SJCRH30 (cell line): ENCODE results near the gene SLC6A18. TPM values are rescaled to one million over a fixed set of nuclear protein-coding genes. Genes with fewer than 3 reads are reported as not detected.
A peak's percentile ranks its signal among the peaks of the same experiment; 100 is the strongest.

Experiments
- DNase-seq, 2 experiments: peaks; one replicate each; pipeline ENCODE4 v3.0.0-alpha.2; 2015 to 2020
- H3K27ac ChIP-seq: fragments of 250-450 bp; sonication (Bioruptor Pico); 2 replicates; pipeline ENCODE4 v1.5.1; 2020; ENCODE audit warnings: mild to moderate bottlenecking, moderate library complexity
- H3K27me3 ChIP-seq: fragments of 250-450 bp; sonication (Bioruptor Pico); 2 replicates; pipeline ENCODE4 v1.5.1; 2020; ENCODE audit warnings: mild to moderate bottlenecking, moderate library complexity
- H3K36me3 ChIP-seq: fragments of 250-450 bp; sonication (Bioruptor Pico); 2 replicates; pipeline ENCODE4 v1.5.1; 2020; ENCODE audit warnings: mild to moderate bottlenecking, moderate library complexity
- H3K4me1 ChIP-seq: fragments of 250-450 bp; sonication (Bioruptor Pico); 2 replicates; pipeline ENCODE4 v1.5.1; 2020; ENCODE audit warnings: mild to moderate bottlenecking, moderate library complexity
- H3K4me3 ChIP-seq: fragments of 250-450 bp; sonication (Bioruptor Pico); 2 replicates; pipeline ENCODE4 v1.5.1; 2020; ENCODE audit warnings: mild to moderate bottlenecking, moderate library complexity
- H3K9me3 ChIP-seq: fragments of 250-450 bp; sonication (Bioruptor Pico); replicated peaks from 2 replicates; pipeline ENCODE4 v1.5.1; 2020; ENCODE audit warnings: mild to moderate bottlenecking, moderate library complexity
- total RNA-seq: library from RNA; depleted of rRNA; stranded (reverse); fragments of >200 nt; shearing (Covaris generic); gene quantifications from 2 replicates; pipeline ENCODE4 v1.2.3, GENCODE V29; 2014

Gene SLC6A18
- total RNA-seq, 1 experiment from 2014 or later = not detected

GRCh38 chr5:1241509-1242080, 16.4 kb downstream of the SLC6A18 start:
- Histone ChIP-seq H3K27me3 (no peaks in the 10 kb centered on the region), H3K4me1 (no peaks in the 10 kb centered on the region), H3K4me3 (no peak overlapping the region), H3K27ac (no peak overlapping the region), H3K9me3 (no peaks in the 10 kb centered on the region), H3K36me3 (no peaks in the 10 kb centered on the region)
- no peak for DNase-seq

- no peaks in the 10 kb centered on the region for H3K9me3 ChIP-seq
- no peak for DNase-seq
- H3K4me3 ChIP-seq = no peak overlapping the region
- no peaks in the 10 kb centered on the region for H3K36me3 ChIP-seq
- no peaks in the 10 kb centered on the region for H3K4me1 ChIP-seq
- no peaks in the 10 kb centered on the region for H3K27me3 ChIP-seq
- H3K27ac ChIP-seq = no peak overlapping the region
Measured at GRCh38 chr5:1242733-1243486, 17.7 kb downstream of the SLC6A18 start.

GRCh38 chr5:1243487-1244130, 18.4 kb downstream of the SLC6A18 start:
- no peaks in the 10 kb centered on the region for H3K9me3 ChIP-seq
- no peak overlapping the region for H3K4me3 ChIP-seq
- H3K27ac ChIP-seq = no peak overlapping the region
- no peak for DNase-seq
- no peaks in the 10 kb centered on the region for H3K36me3 ChIP-seq
- H3K27me3 ChIP-seq = no peaks in the 10 kb centered on the region
- no peaks in the 10 kb centered on the region for H3K4me1 ChIP-seq

- Histone ChIP-seq H3K4me3 (no peak overlapping the region), H3K4me1 (no peaks in the 10 kb centered on the region), H3K9me3 (no peaks in the 10 kb centered on the region), H3K27me3 (no peaks in the 10 kb centered on the region), H3K27ac (no peak overlapping the region), H3K36me3 (no peaks in the 10 kb centered on the region)
- no peak for DNase-seq
Measured at GRCh38 chr5:1244255-1244654, 19.1 kb downstream of the SLC6A18 start.

GRCh38 chr5:1244976-1245375, 19.8 kb downstream of the SLC6A18 start:
- H3K9me3 ChIP-seq = no peaks in the 10 kb centered on the region
- no peak overlapping the region for H3K4me3 ChIP-seq
- H3K4me1 ChIP-seq = no peaks in the 10 kb centered on the region
- H3K27me3 ChIP-seq = no peaks in the 10 kb centered on the region
- no peak overlapping the region for H3K27ac ChIP-seq
- DNase-seq = no peak
- no peaks in the 10 kb centered on the region for H3K36me3 ChIP-seq

- Histone ChIP-seq H3K27me3 (no peaks in the 10 kb centered on the region), H3K9me3 (no peaks in the 10 kb centered on the region), H3K36me3 (no peaks in the 10 kb centered on the region)
Measured at GRCh38 chr5:1245905-1246576, 20.9 kb downstream of the SLC6A18 start.

GRCh38 chr5:1246711-1247431, 21.7 kb downstream of the SLC6A18 start:
- no peak overlapping the region for H3K27ac ChIP-seq
- no peaks in the 10 kb centered on the region for H3K9me3 ChIP-seq
- 0 out of 2 replicates have a peak, but pooled peaks cover 3% of the 10 kb centered on the region for H3K4me1 ChIP-seq
- no peak overlapping the region for H3K4me3 ChIP-seq
- peak; percentile 62 to 71 for DNase-seq
- H3K27me3 ChIP-seq = no peaks in the 10 kb centered on the region
- no peaks in the 10 kb centered on the region for H3K36me3 ChIP-seq

More at GRCh38 chr5:1245905-1246576, 20.9 kb downstream of the SLC6A18 start:
- no peak for DNase-seq
- Histone ChIP-seq H3K4me3 (no peak overlapping the region), H3K27ac (no peak overlapping the region), H3K4me1 (0 out of 2 replicates have a peak, but pooled peaks cover 3% of the 10 kb centered on the region)

GRCh38 chr5:1247811-1248210, 22.6 kb downstream of the SLC6A18 start:
- DNase-seq = peak; percentile 22 to 63
- no peaks in the 10 kb centered on the region for H3K36me3 ChIP-seq
- H3K27ac ChIP-seq = no peak overlapping the region
- H3K4me3 ChIP-seq = no peak overlapping the region
- no peaks in the 10 kb centered on the region for H3K27me3 ChIP-seq
- H3K4me1 ChIP-seq = 0 out of 2 replicates have a peak, but pooled peaks cover 3% of the 10 kb centered on the region
- H3K9me3 ChIP-seq = no peaks in the 10 kb centered on the region

GRCh38 chr5:1249366-1250280, 24.4 kb downstream of the SLC6A18 start:
- Histone ChIP-seq H3K27ac (no peak overlapping the region; the same call in 1 of the 2 replicates), H3K9me3 (no peaks in the 10 kb centered on the region), H3K4me1 (0 out of 2 replicates have a peak, but pooled peaks cover 3% of the 10 kb centered on the region), H3K27me3 (no peaks in the 10 kb centered on the region), H3K4me3 (no peak overlapping the region), H3K36me3 (no peaks in the 10 kb centered on the region)
- DNase-seq = peak; percentile 22 to 67

GRCh38 chr5:1251678-1252580, 26.7 kb downstream of the SLC6A18 start:
- DNase-seq = no peak
- Histone ChIP-seq H3K27ac (no peak overlapping the region), H3K27me3 (no peaks in the 10 kb centered on the region), H3K36me3 (no peaks in the 10 kb centered on the region), H3K4me3 (no peak overlapping the region), H3K4me1 (0 out of 2 replicates have a peak, but pooled peaks cover 3% of the 10 kb centered on the region), H3K9me3 (no peaks in the 10 kb centered on the region)

- DNase-seq = no peak
- no peaks in the 10 kb centered on the region for H3K9me3 ChIP-seq
- H3K27me3 ChIP-seq = no peaks in the 10 kb centered on the region
- H3K4me3 ChIP-seq = no peak overlapping the region
- no peak overlapping the region for H3K27ac ChIP-seq
- H3K36me3 ChIP-seq = no peaks in the 10 kb centered on the region
- H3K4me1 ChIP-seq = 0 out of 2 replicates have a peak, but pooled peaks cover 3% of the 10 kb centered on the region
Measured at GRCh38 chr5:1252681-1253080, 27.5 kb downstream of the SLC6A18 start.

- Histone ChIP-seq H3K36me3 (no peaks in the 10 kb centered on the region), H3K27ac (no peak overlapping the region), H3K27me3 (no peaks in the 10 kb centered on the region), H3K4me1 (0 out of 2 replicates have a peak, but pooled peaks cover 3% of the 10 kb centered on the region), H3K4me3 (no peak overlapping the region), H3K9me3 (no peaks in the 10 kb centered on the region)
- no peak for DNase-seq
Measured at GRCh38 chr5:1253456-1254105, 28.4 kb downstream of the SLC6A18 start.
